Stimulated activated CD8-positive, alpha-beta memory T cell treated with anti-CD3 and anti-CD28 coated beads, Interleukin-7, amount 100 ng/mL, for 1 hour (primary cell): ENCODE data around the gene DNAH1.
"Not testable (repeated sequence)": the region's sequence is repeated elsewhere in the genome, so short reads cannot be mapped to it uniquely, and the experiment has no call there.

Source experiments
- DNase-seq, 2 donors: peaks; one replicate each; pipeline ENCODE4 v3.0.0-alpha.2; 2020; ENCODE audit warnings: low read depth in 2 of 2

The DNAH1 gene

GRCh38 chr3:52315977-52316764 is at the start of gene DNAH1:
DNAH1 (plus strand) TSS chr3:52316319; CDS start chr3:52322443, 6,124 bp downstream.
- DNase-seq: no peak

GRCh38 chr3:52268036-52268435 is 48.1 kb upstream of the DNAH1 start:
- DNase-seq: no peak

- no peak for DNase-seq
Measured at GRCh38 chr3:52269776-52270175, 46.3 kb upstream of the DNAH1 start.

GRCh38 chr3:52270252-52270754 is 45.8 kb upstream of the DNAH1 start:
- DNase-seq: no peak

- not testable (repeated sequence) for DNase-seq
Measured at GRCh38 chr3:52272172-52272571, 43.9 kb upstream of the DNAH1 start.

- DNase-seq: no peak
Measured at GRCh38 chr3:52272831-52273230, 43.3 kb upstream of the DNAH1 start.

GRCh38 chr3:52274781-52275180 is 41.3 kb upstream of the DNAH1 start:
- DNase-seq: not testable (repeated sequence)

GRCh38 chr3:52277071-52277964 is 38.8 kb upstream of the DNAH1 start:
- peak in 1 of 2 donors; percentile 54 for DNase-seq

GRCh38 chr3:52277972-52278509 is 38.1 kb upstream of the DNAH1 start:
- no peak for DNase-seq

- peak; percentile 96 to 97 for DNase-seq
Measured at GRCh38 chr3:52278510-52279069, 37.5 kb upstream of the DNAH1 start, which contains the start of gene WDR82. WDR82 (minus strand) TSS chr3:52278649; CDS start chr3:52278361, 288 bp downstream.

GRCh38 chr3:52279596-52279995 is 36.5 kb upstream of the DNAH1 start:
- DNase-seq: no peak

GRCh38 chr3:52280050-52280461 is 36.1 kb upstream of the DNAH1 start:
- no peak for DNase-seq

GRCh38 chr3:52281981-52282801 is 33.9 kb upstream of the DNAH1 start:
- no peak for DNase-seq

- no peak for DNase-seq
Measured at GRCh38 chr3:52283306-52283705, 32.8 kb upstream of the DNAH1 start.

- not testable (repeated sequence) for DNase-seq
Measured at GRCh38 chr3:52284051-52284450, 32.1 kb upstream of the DNAH1 start.

GRCh38 chr3:52286777-52287110 is 29.4 kb upstream of the DNAH1 start:
- no peak for DNase-seq

GRCh38 chr3:52288674-52289073 is 27.4 kb upstream of the DNAH1 start:
- no peak for DNase-seq

- DNase-seq: no peak
Measured at GRCh38 chr3:52289338-52289746, 26.8 kb upstream of the DNAH1 start.

- DNase-seq: no peak
Measured at GRCh38 chr3:52289747-52290595, 26.1 kb upstream of the DNAH1 start.
